ENCODE results near the gene EGLN3. TPM values are rescaled to one million over a fixed set of nuclear protein-coding genes. Genes with fewer than 3 reads are reported as not detected.
"Not testable (repeated sequence)": the region's sequence is repeated elsewhere in the genome, so short reads cannot be mapped to it uniquely, and the experiment has no call there.

EGLN3 gene
- total RNA-seq, 2 experiments from 2014 or later = 1.2 to 1.9 TPM

GRCh38 chr14:33931461-33931860 lies 19.4 kb downstream of the EGLN3 start:
- DNase-seq = no peak
- H3K4me1 Mint-ChIP-seq (ENCODE audit: low read depth) = no peaks in the 10 kb centered on the region
- no peak overlapping the region for H3K4me3 Mint-ChIP-seq
- no peak overlapping the region for H3K27ac Mint-ChIP-seq
- intact Hi-C loops (cut with micrococcal nuclease) = no loop called here
- POLR2A ChIA-PET = no interaction called here
- H3K27me3 Mint-ChIP-seq = peaks cover 2% of the 10 kb centered on the region
- H3K36me3 Mint-ChIP-seq = no peaks in the 10 kb centered on the region
- CTCF ChIA-PET = no interaction called here
- H3K9me3 Mint-ChIP-seq = no peaks in the 10 kb centered on the region

DNA sequence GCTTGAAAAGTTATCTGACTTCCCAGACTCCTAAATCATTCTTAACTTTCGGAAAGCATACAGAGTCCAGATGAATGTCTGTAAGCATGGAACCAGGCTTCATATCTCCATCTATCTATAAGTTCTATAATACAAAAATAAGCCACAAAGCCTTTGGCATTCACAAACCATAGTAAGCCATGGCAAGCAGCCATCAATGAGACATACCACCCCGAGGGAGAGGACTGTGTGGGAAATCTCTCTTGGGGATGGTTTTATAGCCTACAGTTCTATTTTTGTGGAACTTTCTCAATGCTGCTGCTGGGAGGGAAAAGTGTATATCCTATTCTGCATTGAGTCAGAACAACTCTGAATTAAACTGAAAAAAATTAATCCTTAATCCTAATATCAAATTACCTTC lies 20.4 kb downstream of the EGLN3 start:
- H3K9me3 Mint-ChIP-seq = no peaks in the 10 kb centered on the region
- no peak overlapping the region for H3K27ac Mint-ChIP-seq
- H3K27me3 Mint-ChIP-seq = no peaks in the 10 kb centered on the region
- no peak overlapping the region for H3K4me3 Mint-ChIP-seq
- ChIA-PET POLR2A (no interaction called here), CTCF (no interaction called here)
- H3K4me1 Mint-ChIP-seq (ENCODE audit: low read depth) = no peaks in the 10 kb centered on the region
- DNase-seq = no peak
- no peaks in the 10 kb centered on the region for H3K36me3 Mint-ChIP-seq
- intact Hi-C loops (cut with micrococcal nuclease) = no loop called here

DNA sequence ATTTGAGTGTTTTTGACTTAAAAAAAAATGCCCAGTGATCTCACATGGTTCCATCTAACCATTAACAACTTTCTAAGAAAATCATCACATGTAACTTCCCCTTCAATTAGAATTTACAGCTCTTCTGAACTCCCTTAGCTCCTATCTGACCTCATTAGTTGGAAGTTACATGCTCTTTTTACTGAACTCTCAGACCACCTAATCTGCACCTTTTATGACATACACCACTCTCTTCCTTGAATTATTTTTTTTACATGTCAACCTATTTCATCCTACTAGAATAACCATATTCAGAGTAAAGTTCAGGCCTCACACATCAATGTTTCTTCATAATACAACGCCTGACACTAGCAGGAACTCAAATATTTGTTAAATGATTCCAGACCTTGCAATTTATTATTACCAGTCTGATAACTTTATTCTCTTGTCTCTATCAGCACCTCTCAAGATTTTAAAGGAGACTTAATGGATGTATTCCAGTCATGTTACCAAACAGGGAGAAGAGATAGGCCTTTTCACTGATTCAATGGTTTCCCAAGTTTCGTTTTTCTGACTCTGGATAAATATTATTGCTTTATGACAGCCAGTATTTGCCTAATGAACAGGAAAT lies 21.0 kb downstream of the EGLN3 start:
- intact Hi-C loops (cut with micrococcal nuclease) = no loop called here
- no peak overlapping the region for H3K4me3 Mint-ChIP-seq
- no peaks in the 10 kb centered on the region for H3K36me3 Mint-ChIP-seq
- ChIA-PET CTCF (interaction anchor here (0.7 kb wide), 1 partner anchor 1940 kb away, joined by 3 read pairs; no protein-coding TSS in a partner anchor), POLR2A (no interaction called here)
- no peaks in the 10 kb centered on the region for H3K9me3 Mint-ChIP-seq
- H3K27ac Mint-ChIP-seq = no peak overlapping the region
- DNase-seq = no peak
- no peaks in the 10 kb centered on the region for H3K4me1 Mint-ChIP-seq (ENCODE audit: low read depth)
- H3K27me3 Mint-ChIP-seq = no peaks in the 10 kb centered on the region

DNA sequence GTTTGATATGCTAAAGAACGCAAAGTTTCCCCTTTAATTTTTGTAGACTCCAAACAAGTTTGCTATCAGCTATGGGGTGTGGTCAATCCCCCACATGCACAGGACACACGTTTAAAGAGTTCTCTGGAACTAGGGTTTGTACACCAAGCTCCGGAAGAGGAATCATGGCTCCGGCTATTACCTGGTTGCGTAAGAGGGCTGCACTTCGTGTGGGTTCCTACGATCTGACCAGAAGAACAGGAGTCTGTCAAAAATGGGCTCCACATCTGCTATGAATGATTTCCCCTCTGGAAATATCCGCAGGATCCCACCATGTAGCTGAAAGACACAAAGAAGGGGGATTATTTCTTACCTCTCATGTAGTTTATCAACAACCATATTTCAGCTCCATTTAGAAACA lies 22.0 kb downstream of the EGLN3 start:
- intact Hi-C loops (cut with micrococcal nuclease) = no loop called here
- H3K4me3 Mint-ChIP-seq = no peak overlapping the region
- H3K27ac Mint-ChIP-seq = no peak overlapping the region
- H3K4me1 Mint-ChIP-seq (ENCODE audit: low read depth) = no peaks in the 10 kb centered on the region
- POLR2A ChIA-PET = no interaction called here
- H3K36me3 Mint-ChIP-seq = no peaks in the 10 kb centered on the region
- CTCF ChIA-PET = interaction anchor here (1.2 kb wide), 1 partner anchor 19 kb away, joined by 3 read pairs; no protein-coding TSS in a partner anchor
- H3K27me3 Mint-ChIP-seq = no peaks in the 10 kb centered on the region
- no peak for DNase-seq
- no peaks in the 10 kb centered on the region for H3K9me3 Mint-ChIP-seq

DNA sequence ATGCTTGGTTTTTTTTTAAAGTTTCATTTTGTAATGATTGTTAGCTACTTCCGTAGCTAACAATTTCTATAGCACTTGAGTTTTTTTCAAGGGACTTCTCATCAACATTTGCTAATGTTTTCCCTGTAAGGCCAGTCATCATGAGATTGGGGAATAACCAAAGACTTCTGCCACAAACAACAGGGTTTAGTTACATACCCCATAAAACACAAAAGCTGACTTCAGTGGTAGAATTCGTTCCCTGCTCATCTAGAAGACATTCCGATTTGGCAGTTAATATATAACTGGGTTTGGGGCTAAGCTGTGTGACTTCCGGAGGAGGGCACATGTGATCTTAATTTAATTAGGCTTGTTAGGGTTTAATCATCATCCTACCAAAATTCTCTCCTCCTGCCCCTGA lies 22.9 kb downstream of the EGLN3 start:
- ChIA-PET CTCF (interaction anchor here (1.2 kb wide), 1 partner anchor 18 kb away, joined by 3 read pairs; no protein-coding TSS in a partner anchor), POLR2A (no interaction called here)
- H3K4me1 Mint-ChIP-seq (ENCODE audit: low read depth) = no peaks in the 10 kb centered on the region
- H3K36me3 Mint-ChIP-seq = no peaks in the 10 kb centered on the region
- no peak for DNase-seq
- H3K27ac Mint-ChIP-seq = no peak overlapping the region
- H3K9me3 Mint-ChIP-seq = no peaks in the 10 kb centered on the region
- no peak overlapping the region for H3K4me3 Mint-ChIP-seq
- H3K27me3 Mint-ChIP-seq = no peaks in the 10 kb centered on the region
- intact Hi-C loops (cut with micrococcal nuclease) = no loop called here

DNA sequence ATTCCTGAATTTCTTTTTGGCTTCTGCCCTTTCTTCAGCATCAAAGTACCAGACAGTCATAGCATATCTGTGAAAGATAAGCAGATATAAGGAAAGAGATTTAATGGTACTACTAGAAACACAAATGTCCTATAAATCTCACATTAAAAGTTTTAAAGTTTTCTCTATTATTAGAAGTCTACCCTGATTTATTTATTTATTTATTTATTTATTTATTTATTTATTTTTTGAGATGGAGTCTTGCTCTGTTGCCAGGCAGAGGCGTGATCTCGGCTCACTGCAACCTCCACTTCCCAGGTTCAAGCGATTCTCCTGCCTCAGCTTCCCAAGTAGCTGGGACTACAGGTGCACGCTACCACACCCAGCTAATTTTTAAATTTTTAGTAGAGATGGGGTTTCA lies 23.9 kb downstream of the EGLN3 start:
- H3K36me3 Mint-ChIP-seq; intact Hi-C loops (cut with micrococcal nuclease); CTCF ChIA-PET: not testable (repeated sequence)

GRCh38 chr14:33925946-33926345 lies 24.9 kb downstream of the EGLN3 start:
- H3K36me3 Mint-ChIP-seq = no peaks in the 10 kb centered on the region
- H3K4me1 Mint-ChIP-seq (ENCODE audit: low read depth) = no peaks in the 10 kb centered on the region

More for the DNA sequence above, 23.9 kb downstream of the EGLN3 start:
- H3K4me1 Mint-ChIP-seq (ENCODE audit: low read depth); H3K9me3 Mint-ChIP-seq; DNase-seq; H3K27ac Mint-ChIP-seq; H3K27me3 Mint-ChIP-seq; H3K4me3 Mint-ChIP-seq; POLR2A ChIA-PET: not testable (repeated sequence)

DNA sequence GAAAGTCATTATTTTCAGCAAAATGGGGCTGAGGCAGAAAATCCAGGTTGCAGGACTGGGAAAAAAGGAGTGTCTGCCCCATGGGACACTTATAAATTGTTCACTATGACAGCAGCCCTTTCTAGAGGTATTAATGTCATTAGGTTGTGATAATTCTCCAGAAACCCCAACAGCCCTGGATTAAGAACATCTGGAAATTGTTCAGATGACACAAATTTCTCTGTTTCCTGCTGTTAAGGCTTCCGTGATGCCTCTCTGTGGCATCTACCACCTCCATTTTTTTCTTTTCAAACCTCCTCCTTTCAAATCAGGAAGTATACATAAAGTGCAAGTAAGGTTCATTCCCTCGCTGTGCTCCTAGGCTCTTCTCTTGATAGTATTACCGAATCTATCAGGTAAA lies 25.6 kb downstream of the EGLN3 start:
- intact Hi-C loops (cut with micrococcal nuclease) = no loop called here
- ChIA-PET CTCF (no interaction called here), POLR2A (no interaction called here)
- H3K4me3 Mint-ChIP-seq = no peak overlapping the region
- no peak overlapping the region for H3K27ac Mint-ChIP-seq
- no peaks in the 10 kb centered on the region for H3K27me3 Mint-ChIP-seq
- H3K9me3 Mint-ChIP-seq = no peaks in the 10 kb centered on the region
- no peaks in the 10 kb centered on the region for H3K4me1 Mint-ChIP-seq (ENCODE audit: low read depth)
- no peak for DNase-seq
- H3K36me3 Mint-ChIP-seq = no peaks in the 10 kb centered on the region

More at GRCh38 chr14:33925946-33926345, 24.9 kb downstream of the EGLN3 start:
- CTCF ChIA-PET = no interaction called here
- DNase-seq = no peak
- intact Hi-C loops (cut with micrococcal nuclease) = no loop called here
- no peaks in the 10 kb centered on the region for H3K27me3 Mint-ChIP-seq
- no peaks in the 10 kb centered on the region for H3K9me3 Mint-ChIP-seq
- POLR2A ChIA-PET = no interaction called here
- no peak overlapping the region for H3K27ac Mint-ChIP-seq
- no peak overlapping the region for H3K4me3 Mint-ChIP-seq

DNA sequence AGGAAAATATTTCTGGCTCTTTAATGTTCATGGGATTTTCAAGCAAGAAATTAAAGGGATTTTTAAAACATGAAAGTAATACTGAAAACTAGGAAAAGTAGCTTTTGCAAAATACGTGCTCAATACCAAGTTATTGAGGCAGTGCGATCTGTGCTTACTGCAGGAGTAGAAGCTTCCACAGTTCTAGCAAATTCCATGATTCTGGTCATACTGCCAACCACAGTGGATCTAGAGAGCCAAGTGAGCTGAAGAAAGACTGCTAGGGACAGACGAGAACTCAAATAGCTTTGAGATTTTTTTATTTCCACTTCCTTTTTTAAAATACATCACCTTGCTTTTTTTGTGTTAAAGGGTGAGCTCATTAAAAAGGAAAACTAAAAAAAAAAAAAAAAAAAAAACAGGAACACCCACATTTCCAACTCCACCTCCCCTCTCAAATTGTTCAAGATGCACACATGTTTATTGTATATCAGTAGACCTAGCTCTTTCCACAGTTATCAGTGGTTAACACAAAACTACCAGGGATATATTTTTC lies 26.2 kb downstream of the EGLN3 start:
- H3K4me3 Mint-ChIP-seq = no peak overlapping the region
- ChIA-PET CTCF (no interaction called here), POLR2A (no interaction called here)
- intact Hi-C loops (cut with micrococcal nuclease) = no loop called here
- H3K27ac Mint-ChIP-seq = no peak overlapping the region
- no peaks in the 10 kb centered on the region for H3K36me3 Mint-ChIP-seq
- no peak for DNase-seq
- H3K4me1 Mint-ChIP-seq (ENCODE audit: low read depth) = no peaks in the 10 kb centered on the region
- no peaks in the 10 kb centered on the region for H3K9me3 Mint-ChIP-seq
- H3K27me3 Mint-ChIP-seq = no peaks in the 10 kb centered on the region

- DNase-seq = no peak
- ChIA-PET POLR2A (no interaction called here), CTCF (no interaction called here)
- Mint-ChIP-seq H3K36me3 (no peaks in the 10 kb centered on the region), H3K4me3 (no peak overlapping the region), H3K9me3 (no peaks in the 10 kb centered on the region), H3K27ac (no peak overlapping the region), H3K4me1 (ENCODE audit: low read depth) (no peaks in the 10 kb centered on the region), H3K27me3 (no peaks in the 10 kb centered on the region)
- intact Hi-C loops (cut with micrococcal nuclease) = no loop called here
Observed at GRCh38 chr14:33922125-33922524, 28.7 kb downstream of the EGLN3 start.

- H3K4me3 Mint-ChIP-seq = no peak overlapping the region
- intact Hi-C loops (cut with micrococcal nuclease) = no loop called here
- CTCF ChIA-PET = interaction anchor here (0.6 kb wide), 1 partner anchor 163 kb away, joined by 3 read pairs; no protein-coding TSS in a partner anchor
- no peaks in the 10 kb centered on the region for H3K27me3 Mint-ChIP-seq
- H3K27ac Mint-ChIP-seq = no peak overlapping the region
- no peak for DNase-seq
- H3K9me3 Mint-ChIP-seq = no peaks in the 10 kb centered on the region
- H3K4me1 Mint-ChIP-seq (ENCODE audit: low read depth) = no peaks in the 10 kb centered on the region
- POLR2A ChIA-PET = interaction anchor here (0.6 kb wide), 1 partner anchor 29 kb away, joined by 10 read pairs; no protein-coding TSS in a partner anchor
- H3K36me3 Mint-ChIP-seq = no peaks in the 10 kb centered on the region
Observed at GRCh38 chr14:33918256-33918655, 32.6 kb downstream of the EGLN3 start.

- Mint-ChIP-seq H3K4me3 (no peak overlapping the region), H3K4me1 (ENCODE audit: low read depth) (no peaks in the 10 kb centered on the region), H3K36me3 (no peaks in the 10 kb centered on the region), H3K9me3 (no peaks in the 10 kb centered on the region), H3K27ac (no peak overlapping the region), H3K27me3 (no peaks in the 10 kb centered on the region)
- ChIA-PET POLR2A (interaction anchor here (0.6 kb wide), 1 partner anchor 30 kb away, joined by 10 read pairs; no protein-coding TSS in a partner anchor), CTCF (no interaction called here)
- no peak for DNase-seq
- intact Hi-C loops (cut with micrococcal nuclease) = no loop called here
Observed at GRCh38 chr14:33917661-33918060, 33.2 kb downstream of the EGLN3 start.

Data from activated CD4-positive, alpha-beta memory T cell treated with anti-CD3 and anti-CD28 coated beads for 36 hours (primary cell).